GM13976 (cell line): ENCODE measurements around the gene AUTS2.

ENCODE experiments used
- DNase-seq: peaks from one replicate; pipeline ENCODE4 v3.0.0; 2012; ENCODE audit warnings: low spot score
- CTCF ChIP-seq: IDR thresholded peaks from 2 replicates; pipeline ENCODE4 v1.5.1; 2012; ENCODE audit warnings: borderline replicate concordance, mild to moderate bottlenecking; ENCODE audit not compliant: insufficient read depth; ENCODE audit errors: extremely low read depth, missing control alignments, control extremely low read depth
- in situ Hi-C: fragments of 300-500 bp; cut with MboI; formaldehyde crosslinking; loops from one replicate; pipeline ENCODE4 v1.12.0; 2022; ENCODE audit warnings: low sequenced_read_pairs, mixed read lengths, inconsistent platforms; ENCODE audit not compliant: unreplicated experiment

Gene AUTS2

GRCh38 chr7:70450731-70451130, 852.5 kb downstream of the AUTS2 start:
- TF ChIP-seq CTCF = no peak
- in situ Hi-C loops = no loop called here
- DNase-seq = no peak

- in situ Hi-C loops = no loop called here
- no peak for TF ChIP-seq CTCF
These were observed 857.6 kb downstream of the AUTS2 start for GRCh38 chr7:70455925-70456324.

GRCh38 chr7:70456719-70457118, 858.4 kb downstream of the AUTS2 start:
- DNase-seq = no peak
- no peak for TF ChIP-seq CTCF
- in situ Hi-C loops = no loop called here

More at GRCh38 chr7:70455925-70456324, 857.6 kb downstream of the AUTS2 start:
- DNase-seq = no peak

GRCh38 chr7:70457482-70457881, 859.2 kb downstream of the AUTS2 start:
- TF ChIP-seq CTCF = no peak
- no peak for DNase-seq
- in situ Hi-C loops = no loop called here

- in situ Hi-C loops = no loop called here
- no peak for TF ChIP-seq CTCF
- DNase-seq = no peak
These were observed 859.8 kb downstream of the AUTS2 start for GRCh38 chr7:70457883-70458680.

GRCh38 chr7:70458745-70459144, 860.5 kb downstream of the AUTS2 start:
- no peak for DNase-seq
- in situ Hi-C loops = no loop called here
- TF ChIP-seq CTCF = no peak

- no peak for TF ChIP-seq CTCF
- no peak for DNase-seq
- in situ Hi-C loops = no loop called here
These were observed 861.3 kb downstream of the AUTS2 start for GRCh38 chr7:70459546-70459945.
